Karpas-422 (cell line): ENCODE data around the gene CDT1. TPM values are rescaled to one million over a fixed set of nuclear protein-coding genes. Genes with fewer than 3 reads are reported as not detected.

Source experiments
- DNase-seq: peaks from one replicate; pipeline ENCODE4 v3.0.0-alpha.2; 2015
- H2AFZ ChIP-seq: fragments of 200-600 bp; sonication (generic); 2 replicates; pipeline ENCODE4 v1.6.1; 2014; ENCODE audit warnings: antibody characterized with exemption, low read length, mixed read lengths
- H3K27ac ChIP-seq: fragments of 200-600 bp; sonication (generic); 2 replicates; pipeline ENCODE4 v1.5.1; 2014; ENCODE audit warnings: mild to moderate bottlenecking, low read length, moderate library complexity
- H3K27me3 ChIP-seq: fragments of 200-600 bp; sonication (generic); 2 replicates; pipeline ENCODE4 v1.6.1; 2014; ENCODE audit warnings: low read length, mixed read lengths
- H3K36me3 ChIP-seq: fragments of 200-600 bp; sonication (generic); 2 replicates; pipeline ENCODE4 v1.6.1; 2014; ENCODE audit warnings: low read length, mixed read lengths; ENCODE audit not compliant: insufficient read depth
- H3K4me1 ChIP-seq: fragments of 200-600 bp; sonication (generic); 2 replicates; pipeline ENCODE4 v1.6.1; 2014; ENCODE audit warnings: mild to moderate bottlenecking, low read length, mixed read lengths
- H3K4me2 ChIP-seq: fragments of 200-600 bp; sonication (generic); 2 replicates; pipeline ENCODE4 v1.6.1; 2014; ENCODE audit warnings: low read length, low read depth, mild to moderate bottlenecking; ENCODE audit not compliant: poor library complexity, severe bottlenecking
- H3K4me3 ChIP-seq: fragments of 200-600 bp; sonication (generic); 2 replicates; pipeline ENCODE4 v1.5.1; 2014; ENCODE audit warnings: mild to moderate bottlenecking, antibody characterized with exemption, low read length, mixed read lengths
- H3K79me2 ChIP-seq: fragments of 200-600 bp; sonication (generic); 2 replicates; pipeline ENCODE4 v1.6.1; 2014; ENCODE audit warnings: mild to moderate bottlenecking, low read length, mixed read lengths
- H3K9ac ChIP-seq: fragments of 200-600 bp; sonication (generic); 2 replicates; pipeline ENCODE4 v1.6.0; 2014; ENCODE audit warnings: low read length
- H3K9me2 ChIP-seq: fragments of 200-600 bp; sonication (generic), shearing (Covaris generic); replicated peaks from 2 replicates; pipeline ENCODE4 v1.6.0; 2014; ENCODE audit warnings: mild to moderate bottlenecking, low read length, moderate library complexity; ENCODE audit not compliant: insufficient read depth
- H3K9me3 ChIP-seq: fragments of 300-700, 200-600 bp; sonication (generic); 2 replicates; pipeline ENCODE4 v1.6.1; 2014; ENCODE audit warnings: low read length, mixed read lengths
- H4K20me1 ChIP-seq: fragments of 200-600 bp; sonication (generic); 2 replicates; pipeline ENCODE4 v1.6.1; 2014; ENCODE audit warnings: mild to moderate bottlenecking, antibody characterized with exemption, low read length, low read depth; ENCODE audit not compliant: insufficient read depth
- total RNA-seq: library from RNA; depleted of rRNA; stranded (reverse); fragments of >200 nt; shearing (Covaris generic); gene quantifications from 2 replicates; pipeline ENCODE4 v1.2.3, GENCODE V29; 2014; ENCODE audit warnings: low replicate concordance

The CDT1 gene
- total RNA-seq, 1 experiment from 2014 or later, result 20.4 TPM

- Histone ChIP-seq H3K79me2 (no peaks in the 10 kb centered on the region), H3K27ac (no peak overlapping the region), H3K36me3 (no peaks in the 10 kb centered on the region), H3K9me2 (no peaks in the 10 kb centered on the region), H3K27me3 (no peaks in the 10 kb centered on the region), H3K9ac (no peak overlapping the region), H2AFZ (no peak overlapping the region), H4K20me1 (no peaks in the 10 kb centered on the region), H3K4me2 (no peak overlapping the region), H3K4me1 (no peaks in the 10 kb centered on the region), H3K4me3 (no peak overlapping the region), H3K9me3 (no peaks in the 10 kb centered on the region)
- DNase-seq, result no peak
Measured at GRCh38 chr16:88835383-88835782, 31.8 kb downstream of the CDT1 start.

GRCh38 chr16:88835818-88836217 is 32.2 kb downstream of the CDT1 start:
- Histone ChIP-seq H3K79me2 (no peaks in the 10 kb centered on the region), H3K36me3 (no peaks in the 10 kb centered on the region), H3K9me3 (no peaks in the 10 kb centered on the region), H2AFZ (no peak overlapping the region), H3K4me2 (no peak overlapping the region), H3K9ac (no peak overlapping the region), H3K9me2 (no peaks in the 10 kb centered on the region), H3K4me1 (no peaks in the 10 kb centered on the region), H3K27me3 (no peaks in the 10 kb centered on the region), H3K27ac (no peak overlapping the region), H3K4me3 (no peak overlapping the region), H4K20me1 (no peaks in the 10 kb centered on the region)
- no peak for DNase-seq

- H3K27me3 ChIP-seq, result no peaks in the 10 kb centered on the region
- no peaks in the 10 kb centered on the region for H3K4me1 ChIP-seq
- H3K9me2 ChIP-seq, result no peaks in the 10 kb centered on the region
- H2AFZ ChIP-seq, result no peak overlapping the region
- no peak overlapping the region for H3K9ac ChIP-seq
- H4K20me1 ChIP-seq, result no peaks in the 10 kb centered on the region
- H3K79me2 ChIP-seq, result no peaks in the 10 kb centered on the region
- H3K4me2 ChIP-seq, result no peak overlapping the region
- H3K4me3 ChIP-seq, result no peak overlapping the region
- H3K9me3 ChIP-seq, result no peaks in the 10 kb centered on the region
- no peak for DNase-seq
- H3K36me3 ChIP-seq, result no peaks in the 10 kb centered on the region
- no peak overlapping the region for H3K27ac ChIP-seq
Measured at GRCh38 chr16:88836791-88837190, 33.2 kb downstream of the CDT1 start.

GRCh38 chr16:88837806-88838205 is 34.2 kb downstream of the CDT1 start:
- H3K9me3 ChIP-seq, result no peaks in the 10 kb centered on the region
- H3K4me3 ChIP-seq, result no peak overlapping the region
- H3K9ac ChIP-seq, result no peak overlapping the region
- no peaks in the 10 kb centered on the region for H3K36me3 ChIP-seq
- H3K9me2 ChIP-seq, result no peaks in the 10 kb centered on the region
- H3K27me3 ChIP-seq, result no peaks in the 10 kb centered on the region
- H3K27ac ChIP-seq, result no peak overlapping the region
- no peaks in the 10 kb centered on the region for H3K4me1 ChIP-seq
- DNase-seq, result no peak
- no peak overlapping the region for H3K4me2 ChIP-seq
- no peaks in the 10 kb centered on the region for H4K20me1 ChIP-seq
- H2AFZ ChIP-seq, result no peak overlapping the region
- no peaks in the 10 kb centered on the region for H3K79me2 ChIP-seq

GRCh38 chr16:88838566-88838965 is 35.0 kb downstream of the CDT1 start:
- Histone ChIP-seq H3K4me2 (no peak overlapping the region), H3K9me2 (no peaks in the 10 kb centered on the region), H3K79me2 (no peaks in the 10 kb centered on the region), H3K9me3 (no peaks in the 10 kb centered on the region), H3K4me3 (no peak overlapping the region), H3K27me3 (no peaks in the 10 kb centered on the region), H3K9ac (no peak overlapping the region), H3K27ac (no peak overlapping the region), H4K20me1 (no peaks in the 10 kb centered on the region), H3K4me1 (no peaks in the 10 kb centered on the region), H2AFZ (no peak overlapping the region), H3K36me3 (no peaks in the 10 kb centered on the region)
- DNase-seq, result no peak

GRCh38 chr16:88839026-88839529 is 35.5 kb downstream of the CDT1 start:
- Histone ChIP-seq H3K36me3 (no peaks in the 10 kb centered on the region), H3K9me3 (no peaks in the 10 kb centered on the region), H3K27me3 (no peaks in the 10 kb centered on the region), H4K20me1 (no peaks in the 10 kb centered on the region), H3K9ac (no peak overlapping the region), H3K27ac (no peak overlapping the region), H3K9me2 (no peaks in the 10 kb centered on the region), H3K4me2 (no peak overlapping the region), H3K4me1 (no peaks in the 10 kb centered on the region), H3K79me2 (no peaks in the 10 kb centered on the region), H3K4me3 (no peak overlapping the region), H2AFZ (no peak overlapping the region)
- DNase-seq, result no peak

- H2AFZ ChIP-seq, result no peak overlapping the region
- no peak overlapping the region for H3K4me3 ChIP-seq
- H3K27me3 ChIP-seq, result no peaks in the 10 kb centered on the region
- H3K27ac ChIP-seq, result no peak overlapping the region
- H3K79me2 ChIP-seq, result no peaks in the 10 kb centered on the region
- no peak overlapping the region for H3K9ac ChIP-seq
- no peaks in the 10 kb centered on the region for H4K20me1 ChIP-seq
- no peaks in the 10 kb centered on the region for H3K9me2 ChIP-seq
- no peak overlapping the region for H3K4me2 ChIP-seq
- H3K36me3 ChIP-seq, result no peaks in the 10 kb centered on the region
- H3K4me1 ChIP-seq, result peaks cover 8% of the 10 kb centered on the region
- no peaks in the 10 kb centered on the region for H3K9me3 ChIP-seq
- DNase-seq, result no peak
Measured at GRCh38 chr16:88839745-88840599, 36.4 kb downstream of the CDT1 start.

- Histone ChIP-seq H3K4me3 (no peak overlapping the region), H3K27me3 (no peaks in the 10 kb centered on the region), H3K4me1 (peaks cover 12% of the 10 kb centered on the region), H4K20me1 (no peaks in the 10 kb centered on the region), H3K9ac (no peak overlapping the region), H3K9me2 (no peaks in the 10 kb centered on the region), H3K79me2 (no peaks in the 10 kb centered on the region), H3K36me3 (no peaks in the 10 kb centered on the region), H3K4me2 (no peak overlapping the region), H3K9me3 (no peaks in the 10 kb centered on the region), H2AFZ (no peak overlapping the region), H3K27ac (no peak overlapping the region)
- DNase-seq, result no peak
Measured at GRCh38 chr16:88840600-88841215, 37.1 kb downstream of the CDT1 start.
